DMS79 treated with DMSO at 0.1 percent for 48 hours (cell line): ENCODE results near the gene PDE4B.

Experiments used
- DNase-seq: peaks from one replicate; lab custom pipeline; 2025; lab: John Stamatoyannopoulos, UW

PDE4B gene

DNA sequence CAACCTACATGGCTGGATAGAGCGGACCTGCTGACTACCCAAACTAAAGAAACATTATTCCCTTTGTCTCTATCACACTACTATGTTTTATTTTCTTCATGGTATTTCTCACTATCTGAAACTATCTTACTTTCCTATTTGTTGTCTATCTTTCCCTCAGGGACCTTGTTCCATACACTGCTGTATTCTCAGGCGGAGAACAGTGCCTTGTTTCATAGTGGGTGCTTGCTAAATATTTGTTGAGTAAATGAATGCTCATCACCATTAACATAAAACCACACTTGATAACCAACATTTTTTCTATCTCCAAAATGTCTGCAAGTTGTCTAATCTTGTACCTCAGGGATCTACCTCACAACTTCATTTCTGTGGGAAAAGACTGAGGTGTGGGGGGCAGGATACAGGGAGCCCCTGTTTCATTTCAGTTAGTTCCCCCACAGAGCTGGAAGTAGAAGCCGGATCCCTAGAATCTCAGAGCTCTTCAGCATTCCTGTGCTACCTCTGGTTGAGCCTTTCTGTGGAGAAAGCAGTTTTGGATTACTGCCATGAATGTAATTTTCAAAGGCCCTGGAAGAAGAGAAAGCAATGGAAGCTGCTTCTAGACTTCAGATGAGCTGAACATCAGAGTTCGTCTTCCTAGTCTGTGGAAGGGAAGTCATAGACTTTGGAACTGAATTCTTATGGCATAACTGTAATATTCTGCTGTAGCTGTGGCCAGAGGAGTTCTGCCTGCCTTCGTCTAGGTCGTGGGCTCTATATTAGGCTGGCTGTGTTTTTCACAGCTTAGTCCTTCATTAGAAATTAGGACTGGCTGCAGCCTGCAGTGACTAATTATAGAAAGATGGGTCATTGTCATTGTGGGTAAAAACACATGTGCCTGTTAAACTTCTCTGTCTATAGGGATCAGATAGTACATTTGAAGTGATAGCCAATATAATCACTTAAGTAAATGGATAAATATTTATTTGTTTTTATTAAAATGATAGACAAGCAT is 448.1 kb downstream of the PDE4B start:
- no peak for DNase-seq

DNA sequence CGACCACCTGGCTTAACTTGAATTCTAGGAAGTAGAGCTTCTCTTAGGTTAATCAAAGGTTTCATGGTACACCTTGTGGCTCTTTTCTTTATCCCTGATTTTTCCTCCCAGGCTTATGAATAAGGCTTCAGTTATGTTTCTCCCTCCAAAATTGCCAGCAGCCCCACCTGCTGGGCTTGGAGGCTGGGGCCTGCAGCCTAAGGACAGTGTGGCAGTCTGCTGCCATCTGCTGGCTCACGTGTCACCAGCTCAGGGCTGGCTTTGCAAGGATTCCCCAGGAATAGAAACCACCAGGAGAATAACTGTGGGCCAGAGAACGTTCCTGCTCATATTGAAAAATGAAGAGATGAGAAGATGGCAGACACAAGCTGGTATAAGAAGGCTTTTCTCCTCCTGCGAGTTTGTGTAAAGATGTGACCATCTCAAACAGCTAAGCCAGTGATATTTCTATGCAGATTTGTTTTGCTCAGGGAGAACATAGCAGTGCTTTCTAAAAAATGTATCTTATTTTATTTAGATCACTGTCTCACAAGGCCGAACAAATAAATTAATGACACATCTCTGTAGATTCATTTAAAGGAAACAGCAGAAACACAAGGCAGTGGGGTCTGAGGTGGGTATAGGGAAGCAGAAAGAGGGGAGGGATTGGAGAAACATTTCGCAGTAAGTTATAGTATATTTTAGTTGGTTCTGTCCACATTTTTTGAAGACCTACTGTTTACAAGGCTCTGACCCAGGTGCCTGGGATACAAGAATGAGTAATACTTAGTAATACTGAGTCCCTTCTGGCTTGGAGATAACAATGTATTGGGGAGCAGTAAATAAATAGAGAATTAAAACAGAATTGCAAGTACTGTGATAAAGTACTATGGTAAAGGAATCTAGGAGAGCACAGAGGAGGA is 450.2 kb downstream of the PDE4B start:
- DNase-seq: peak; percentile 23

DNA sequence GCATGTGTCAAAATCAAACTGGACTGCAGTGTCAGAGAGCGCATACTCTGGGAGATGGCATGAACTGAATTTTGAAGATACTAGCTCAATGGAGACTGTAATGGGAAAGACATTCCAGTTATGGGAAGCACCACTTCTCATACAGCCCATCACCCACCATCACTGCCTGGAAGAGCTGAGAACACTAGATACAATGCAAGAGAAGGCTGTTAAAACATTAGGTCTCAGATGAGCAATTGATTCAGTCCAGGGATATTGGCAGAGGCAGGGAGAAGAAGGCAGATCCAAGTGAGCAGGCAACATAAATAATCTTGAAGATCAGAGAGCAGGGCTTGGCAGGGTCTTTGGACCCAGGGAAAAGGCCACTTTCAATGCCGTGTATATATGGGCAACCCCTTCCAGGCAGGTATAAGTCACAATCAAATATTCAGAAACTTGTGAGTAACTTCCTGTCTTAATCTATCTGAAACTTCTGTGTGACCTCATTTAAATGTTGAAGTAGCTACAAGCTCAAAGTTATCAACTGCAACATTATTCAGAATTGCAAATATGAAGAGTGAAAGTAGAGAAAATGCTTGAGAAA is 450.9 kb downstream of the PDE4B start:
- DNase-seq: no peak

DNA sequence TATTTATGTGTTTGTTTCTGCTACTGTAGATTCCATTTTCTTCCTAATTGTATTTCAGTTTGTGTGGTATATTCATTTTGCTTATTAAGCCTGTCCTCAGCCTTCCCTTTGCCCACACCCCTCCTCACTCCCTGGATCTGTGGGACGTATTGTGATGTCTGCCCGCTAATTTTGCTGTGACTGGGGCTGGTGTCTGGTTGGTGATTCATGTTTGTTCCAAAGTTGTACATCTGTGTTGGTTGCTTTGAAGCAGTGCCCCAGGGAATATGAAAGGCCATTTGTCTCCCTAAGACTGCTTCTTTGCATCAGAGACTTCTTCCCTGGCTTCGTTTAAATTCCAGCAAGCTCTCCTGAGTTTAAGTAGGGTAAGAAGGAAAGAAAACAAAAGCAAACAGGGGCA is 451.7 kb downstream of the PDE4B start:
- no peak for DNase-seq

DNA sequence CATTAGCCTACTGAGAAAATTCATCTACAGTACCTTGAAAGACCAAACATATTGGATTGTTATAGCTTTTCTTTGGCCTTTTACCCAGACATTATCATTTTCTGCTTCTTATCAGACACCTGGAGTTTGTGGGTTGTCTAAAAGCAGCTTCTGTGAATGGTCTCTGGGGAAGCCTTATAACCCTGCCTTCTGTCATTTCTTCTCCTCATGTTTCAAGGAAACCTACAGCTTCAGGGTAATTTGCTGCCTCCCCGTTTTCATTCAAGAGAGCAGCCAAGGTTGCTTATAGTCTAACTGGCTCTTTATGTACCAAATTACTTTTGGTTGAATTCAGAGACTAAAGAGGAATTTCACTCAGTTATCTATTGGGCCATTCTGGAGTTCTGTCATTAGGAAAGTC is 453.0 kb downstream of the PDE4B start:
- no peak for DNase-seq

DNA sequence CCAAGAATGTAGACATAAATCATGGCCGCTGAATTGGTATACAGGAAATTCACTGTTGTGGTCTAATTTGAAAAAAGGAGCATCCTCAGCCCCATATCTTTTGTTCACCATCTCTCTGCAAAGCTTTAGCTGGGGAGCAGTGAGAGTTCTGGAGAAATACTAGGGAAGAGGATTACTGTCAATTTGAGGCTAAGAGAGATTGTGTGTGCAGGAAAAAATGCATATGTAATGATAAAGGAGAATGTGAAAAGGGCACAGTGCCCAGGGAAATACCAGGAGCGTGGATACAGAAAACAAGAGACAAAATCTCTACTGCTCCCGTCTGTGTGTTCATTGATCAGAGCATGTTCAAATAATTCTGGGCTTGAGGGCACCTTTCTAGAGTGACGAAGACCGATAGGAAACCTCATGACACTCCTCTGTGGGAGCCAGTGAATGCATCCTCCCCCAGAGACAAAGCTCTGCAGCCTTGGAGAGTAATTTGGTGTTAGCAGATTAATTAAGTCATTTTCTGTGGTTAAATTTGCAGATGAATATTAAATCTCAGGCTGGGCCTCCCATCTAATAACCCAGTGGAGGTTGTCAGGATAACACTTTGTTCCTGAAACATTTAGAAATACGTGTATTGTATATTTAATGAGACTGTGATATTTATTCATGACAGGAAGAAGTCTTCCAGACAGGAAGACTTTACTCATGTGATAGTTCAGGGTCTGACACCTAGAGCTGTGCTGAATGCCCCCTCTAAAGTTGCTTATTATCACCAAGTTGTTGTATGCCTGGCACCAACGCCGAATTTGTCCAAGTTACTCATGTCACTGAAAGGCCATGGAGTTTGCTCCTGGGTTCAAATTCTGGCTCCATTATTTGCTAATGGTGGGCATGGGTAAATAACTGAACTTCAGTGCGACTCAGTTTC is 453.9 kb downstream of the PDE4B start:
- no peak for DNase-seq

DNA sequence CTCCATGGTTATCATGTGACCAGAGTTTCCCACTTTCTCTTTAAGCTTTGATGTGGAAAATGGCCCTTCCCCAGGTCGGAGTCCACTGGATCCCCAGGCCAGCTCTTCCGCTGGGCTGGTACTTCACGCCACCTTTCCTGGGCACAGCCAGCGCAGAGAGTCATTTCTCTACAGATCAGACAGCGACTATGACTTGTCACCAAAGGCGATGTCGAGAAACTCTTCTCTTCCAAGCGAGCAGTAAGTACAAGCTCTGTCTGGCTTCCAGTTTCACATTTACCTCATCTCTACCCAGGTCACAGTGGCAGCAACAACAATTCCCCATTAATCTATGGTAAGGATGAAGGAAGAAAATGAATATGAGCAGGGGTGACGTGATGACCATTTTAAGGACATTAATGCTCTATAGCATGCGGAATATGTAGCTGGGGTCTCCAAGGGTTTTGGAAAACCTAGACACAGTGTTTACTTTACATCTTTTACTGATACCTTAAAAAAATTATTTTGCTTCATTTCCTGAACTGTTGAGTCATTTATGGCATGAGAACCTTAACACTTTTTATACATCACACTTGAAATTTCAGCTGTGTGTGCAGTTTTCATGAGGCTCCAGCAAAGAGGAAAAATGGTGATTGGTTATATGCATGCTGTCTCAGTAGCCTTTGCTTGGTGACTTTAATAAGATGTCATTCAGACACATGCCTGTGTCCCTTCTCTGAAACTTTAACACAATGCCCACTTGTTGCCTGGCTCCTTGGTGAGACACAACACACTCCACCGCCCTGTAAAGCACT is 454.9 kb downstream of the PDE4B start:
- DNase-seq: no peak

DNA sequence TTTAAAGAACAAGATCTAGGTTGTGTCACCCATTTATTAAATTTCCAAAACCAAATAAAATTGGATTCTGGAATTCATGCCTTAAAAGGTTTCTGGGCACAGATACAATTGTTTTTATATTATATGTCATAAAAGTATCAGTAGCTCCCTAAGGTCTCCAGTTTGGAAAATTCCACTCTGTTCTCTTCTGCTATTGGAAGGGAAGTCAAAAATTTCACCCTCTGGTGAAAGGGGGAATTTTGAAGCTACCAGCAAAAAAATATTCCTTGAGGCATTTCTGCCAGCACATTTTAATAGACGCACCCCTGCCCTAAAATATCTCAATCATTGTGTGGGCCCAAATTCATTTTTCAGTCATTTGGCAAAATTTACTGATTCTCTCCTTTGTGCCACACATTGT is 455.6 kb downstream of the PDE4B start:
- no peak for DNase-seq

DNA sequence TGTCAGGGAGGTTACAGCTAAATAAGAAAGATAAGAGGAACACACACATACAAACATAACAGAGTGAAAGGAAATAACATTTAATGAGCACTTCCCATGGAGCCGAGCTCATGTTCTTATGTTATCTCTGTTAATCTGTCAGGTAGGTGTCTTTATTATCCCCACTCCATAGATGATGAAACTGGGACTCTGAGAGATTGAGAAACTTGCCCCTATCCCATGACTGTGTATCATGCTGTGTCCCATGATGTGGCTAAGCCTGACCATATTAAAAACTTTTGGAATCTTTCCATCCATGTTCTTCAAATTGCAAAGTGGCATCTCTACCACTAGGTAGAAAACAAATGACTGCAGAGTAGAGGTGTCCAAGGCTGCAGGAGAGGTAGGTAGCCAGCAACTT is 456.1 kb downstream of the PDE4B start:
- DNase-seq: no peak

DNA sequence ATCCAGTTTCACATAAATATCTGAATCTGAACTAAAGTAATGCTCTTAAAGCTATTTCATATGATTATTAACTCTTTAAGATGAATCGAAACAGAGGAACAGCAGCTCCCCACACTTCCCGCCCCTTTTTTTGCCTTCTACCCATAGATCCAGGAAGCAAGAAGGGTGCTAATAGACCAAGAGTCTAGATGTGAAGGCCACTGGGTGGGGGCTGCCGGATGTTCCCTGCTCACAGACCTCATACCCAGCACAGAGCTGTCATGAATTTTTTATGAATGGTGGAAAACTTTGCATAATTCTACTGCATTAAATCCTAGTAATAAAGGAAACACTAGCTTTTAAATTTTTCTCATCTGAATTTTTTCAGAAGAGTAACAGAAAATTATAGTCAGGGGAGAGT is 457.4 kb downstream of the PDE4B start:
- DNase-seq: no peak

DNA sequence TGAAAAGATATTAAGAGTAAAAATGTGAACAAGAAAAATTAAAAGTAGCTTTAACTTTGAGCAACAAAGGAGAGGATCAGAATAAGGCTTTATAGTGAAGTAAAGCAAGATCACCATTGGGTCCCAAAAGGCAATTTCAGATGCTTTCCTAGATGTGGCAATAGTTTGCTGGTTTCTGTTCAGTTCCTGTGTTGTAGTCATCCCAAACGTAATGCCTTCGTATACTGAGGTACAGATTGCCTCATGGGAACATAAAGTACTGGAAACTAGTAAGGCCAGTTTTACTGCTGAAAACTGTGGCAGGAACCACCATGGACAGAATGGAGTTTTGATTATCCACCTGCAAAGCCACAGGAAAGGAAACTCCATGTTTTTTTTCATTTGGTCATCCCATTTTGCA is 457.8 kb downstream of the PDE4B start:
- no peak for DNase-seq

DNA sequence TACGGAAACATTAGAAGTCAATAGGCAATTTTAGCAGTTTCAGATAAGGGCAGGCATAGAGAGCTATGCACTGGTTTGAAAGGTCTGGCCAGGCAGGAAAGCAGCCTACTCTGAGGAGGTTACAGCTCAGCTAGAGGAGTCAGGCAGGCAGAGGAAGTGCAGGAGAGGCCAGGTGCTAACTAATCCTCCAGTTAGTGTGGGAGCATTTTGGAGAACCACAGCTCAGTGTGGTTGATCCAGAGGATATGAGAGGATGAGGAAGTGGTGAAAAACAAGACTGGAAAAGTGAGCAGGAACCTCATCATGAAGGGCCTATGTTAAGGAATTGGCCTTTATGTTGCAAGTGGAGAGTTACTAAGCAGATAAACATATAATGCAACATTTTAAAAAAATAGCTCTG is 458.9 kb downstream of the PDE4B start:
- no peak for DNase-seq

DNA sequence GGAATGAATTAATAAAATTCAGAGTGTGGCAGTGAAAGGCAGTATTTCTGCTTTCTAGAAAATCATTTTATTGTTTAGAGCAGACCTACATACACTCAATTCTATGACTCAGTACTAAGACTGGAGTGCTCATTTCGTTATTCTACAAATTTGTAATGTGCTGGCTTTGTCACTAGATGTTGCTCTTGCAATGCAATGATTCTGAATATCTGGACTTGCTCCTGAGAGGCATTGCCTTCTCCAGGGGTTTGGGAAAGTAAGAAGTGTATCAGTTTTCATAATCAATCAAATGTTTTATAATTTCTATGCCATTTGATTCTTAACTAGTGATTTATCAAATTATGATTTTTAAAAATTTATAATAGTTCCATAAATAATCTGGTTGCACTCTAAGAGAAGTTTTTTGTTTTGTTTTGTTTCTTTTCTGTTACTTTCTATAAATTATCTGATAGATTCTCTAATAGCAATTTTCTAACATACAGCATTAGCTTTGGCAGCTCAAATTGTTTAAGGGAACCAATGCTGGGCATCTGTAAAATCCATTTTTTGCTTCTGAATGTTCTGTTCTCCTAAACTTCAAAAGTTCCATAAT is 460.7 kb downstream of the PDE4B start:
- DNase-seq: peak; percentile 46

DNA sequence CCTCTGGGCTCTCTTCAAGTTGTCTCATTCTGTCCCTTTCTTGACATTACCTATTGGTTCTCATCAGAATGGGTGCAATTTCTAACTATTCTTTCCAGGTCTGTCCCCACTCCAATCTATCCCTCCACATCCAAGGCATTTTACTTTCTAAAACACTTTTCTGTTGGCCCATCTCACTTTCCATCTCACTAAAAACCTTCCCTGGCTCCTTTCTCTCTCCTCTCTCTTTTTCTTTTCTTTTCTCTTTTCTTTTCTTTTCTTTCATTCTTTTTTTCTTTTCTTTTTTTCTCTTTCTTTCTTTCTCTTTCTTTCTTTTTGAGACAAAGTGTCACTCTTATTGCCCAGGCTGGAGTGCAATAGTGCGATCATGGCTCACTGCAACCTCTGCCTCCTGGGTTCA is 462.1 kb downstream of the PDE4B start:
- DNase-seq: no peak

DNA sequence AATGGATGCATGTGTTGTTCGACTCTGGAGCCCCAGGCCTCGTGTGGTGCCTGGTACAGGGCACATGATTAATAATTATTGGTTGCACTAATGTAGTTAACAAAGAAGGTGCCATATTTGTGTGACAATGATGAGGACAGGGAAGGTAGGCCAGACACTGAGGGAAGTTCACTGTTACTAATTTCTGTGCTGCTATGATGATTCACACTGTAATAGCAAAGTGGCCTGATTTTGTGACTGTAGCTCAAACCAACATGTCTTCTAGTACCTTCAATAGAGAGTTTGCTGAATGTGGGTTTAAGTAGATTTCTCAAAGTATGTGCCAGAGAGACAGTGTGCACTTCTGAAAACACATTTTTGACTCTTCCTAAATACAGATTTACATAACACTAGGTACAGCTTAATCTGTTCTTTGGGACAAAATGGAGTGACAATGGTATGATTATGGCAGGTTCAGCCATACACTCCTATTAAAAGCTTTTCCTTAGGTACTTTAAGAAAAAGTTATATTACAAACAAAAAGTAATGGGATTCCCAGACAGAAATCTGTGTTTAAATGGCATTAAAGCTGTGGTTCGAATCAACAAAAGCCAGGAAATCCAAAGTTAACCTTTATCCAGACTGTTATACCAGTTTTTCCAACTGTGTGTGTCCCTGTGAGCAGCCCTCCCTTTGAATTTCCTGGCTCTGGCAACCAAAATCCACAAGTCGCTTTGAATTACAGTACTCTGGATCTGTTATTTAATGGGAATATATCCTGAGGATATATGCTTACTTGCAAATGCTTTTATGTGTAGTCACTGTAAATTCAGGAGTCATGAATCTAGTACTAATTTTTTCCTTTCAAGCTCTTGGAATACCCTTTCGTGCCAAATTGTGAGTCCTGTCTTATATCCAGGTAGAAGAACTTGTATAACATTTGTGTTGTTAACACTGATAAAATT is 464.2 kb downstream of the PDE4B start:
- DNase-seq: no peak

DNA sequence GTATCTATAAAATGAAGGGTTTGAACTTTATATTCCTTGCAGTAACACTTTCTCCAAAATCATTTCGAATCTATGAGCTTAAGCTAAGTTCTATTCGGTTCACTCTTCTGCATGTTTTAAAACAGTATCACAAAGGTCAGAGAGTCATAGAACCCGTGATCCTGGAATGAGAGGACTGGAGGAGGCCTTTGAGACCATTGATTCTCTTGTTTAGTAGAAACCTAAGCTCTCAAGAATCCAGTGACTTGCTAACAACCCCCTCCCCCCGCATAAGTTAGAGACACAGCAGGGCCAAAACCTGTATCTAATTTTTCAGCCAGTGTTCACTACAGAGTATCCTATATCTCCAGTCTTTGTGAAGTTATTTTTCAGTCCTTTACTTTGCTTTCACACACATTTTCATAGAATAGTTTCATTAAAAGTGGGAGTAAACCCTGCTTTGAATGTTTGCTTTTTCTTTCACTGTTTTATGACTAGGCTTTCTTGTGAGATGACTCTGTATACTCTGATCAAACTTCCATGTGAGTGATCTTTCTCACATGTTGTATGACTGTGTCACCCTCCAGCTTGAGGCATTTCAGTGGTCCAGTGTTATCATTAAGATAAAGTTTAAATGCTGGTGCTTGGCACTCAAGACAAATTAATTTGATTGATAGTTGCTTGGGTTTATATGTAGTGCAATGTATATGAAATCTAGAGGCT is 465.9 kb downstream of the PDE4B start:
- DNase-seq: no peak

DNA sequence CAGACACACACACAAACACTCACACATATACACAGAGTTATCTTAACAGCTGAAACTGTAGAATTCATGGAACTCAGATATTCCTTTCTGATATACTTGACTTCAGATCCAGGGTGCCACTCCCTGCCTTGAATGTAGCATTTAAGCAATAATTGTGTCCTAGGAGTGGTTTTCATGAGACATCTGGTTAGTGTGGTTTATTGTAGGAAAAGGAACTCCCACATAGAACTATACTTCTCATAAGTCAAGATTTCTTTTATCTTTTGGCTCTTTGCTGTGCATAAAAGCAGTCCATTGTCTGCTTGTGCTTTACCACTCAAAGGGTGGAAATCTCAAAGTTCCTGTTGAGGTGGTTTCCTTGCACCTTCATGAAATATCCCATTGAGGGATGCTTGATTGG is 468.7 kb downstream of the PDE4B start:
- no peak for DNase-seq

DNA sequence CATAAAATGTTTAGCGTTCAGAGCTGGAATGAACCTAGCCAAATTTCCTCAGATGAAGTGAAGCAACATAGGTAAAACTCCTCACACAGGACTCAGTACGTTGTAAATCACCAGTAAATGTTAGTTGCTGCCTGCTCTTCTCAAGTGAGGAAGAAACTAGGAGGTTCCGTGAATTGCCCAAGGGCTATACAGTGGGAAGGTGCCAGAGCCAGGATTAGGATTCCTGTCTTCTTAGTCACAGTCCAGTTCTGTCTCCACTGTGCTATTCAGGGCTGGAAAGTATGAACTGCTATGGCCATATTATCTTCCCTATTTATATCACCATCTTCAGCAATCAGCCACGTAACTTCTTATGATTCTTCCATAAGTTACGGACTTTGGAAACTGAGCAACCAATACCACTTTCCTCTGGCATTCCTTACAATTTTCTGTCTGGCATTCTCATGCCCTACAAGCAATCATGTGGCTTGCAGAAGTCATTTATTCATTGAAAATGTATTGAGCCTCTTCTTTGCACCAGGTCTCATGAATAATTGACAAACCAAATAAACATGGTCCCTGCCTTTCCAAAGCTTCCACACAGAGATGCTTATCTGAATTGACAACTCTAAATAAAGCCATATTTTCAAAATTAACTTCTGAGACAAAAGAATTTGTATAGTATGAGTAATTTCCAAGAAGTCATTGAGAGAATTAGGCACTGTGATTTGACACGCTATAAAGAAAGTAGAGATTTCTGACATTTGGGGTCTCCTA is 469.7 kb downstream of the PDE4B start:
- no peak for DNase-seq
